NCI-H2107 treated with DMSO at 0.1 percent for 48 hours (cell line): ENCODE measurements around the gene ZNF821.
"Not testable (repeated sequence)": the region's sequence is repeated elsewhere in the genome, so short reads cannot be mapped to it uniquely, and the experiment has no call there.

ENCODE experiments used
- DNase-seq: peaks from one replicate; lab custom pipeline; 2025; ENCODE audit not compliant: unreplicated experiment; lab: John Stamatoyannopoulos, UW

The ZNF821 gene

GRCh38 chr16:71903608-71904007 is 19.6 kb upstream of the ZNF821 start:
- DNase-seq, result no peak

GRCh38 chr16:71902656-71903365 is 18.8 kb upstream of the ZNF821 start:
- no peak for DNase-seq

GRCh38 chr16:71899171-71899570 is 15.2 kb upstream of the ZNF821 start:
- DNase-seq, result no peak

- no peak for DNase-seq
Observed at GRCh38 chr16:71896764-71897368, 12.9 kb upstream of the ZNF821 start.

GRCh38 chr16:71895679-71896365 is 11.8 kb upstream of the ZNF821 start:
- DNase-seq, result no peak

- peak; percentile 90 for DNase-seq
Observed at GRCh38 chr16:71894921-71895678, 11.1 kb upstream of the ZNF821 start, which contains the start of gene IST1. Gene IST1 (plus strand): TSS chr16:71895531. CDS start chr16:71915641, 20,110 bp downstream.

- peak; percentile 71 for DNase-seq
Observed at GRCh38 chr16:71894229-71894920, 10.4 kb upstream of the ZNF821 start.

GRCh38 chr16:71893888-71894228 is 9.9 kb upstream of the ZNF821 start:
- DNase-seq, result no peak

- no peak for DNase-seq
Observed at GRCh38 chr16:71889147-71889546, 5.2 kb upstream of the ZNF821 start.

- no peak for DNase-seq
Observed at GRCh38 chr16:71885261-71885650, 1.3 kb upstream of the ZNF821 start.

- DNase-seq, result no peak
Observed at GRCh38 chr16:71883168-71883848, 674 bp downstream of the ZNF821 start.

GRCh38 chr16:71882505-71883167 is 1.3 kb downstream of the ZNF821 start:
- DNase-seq, result peak; percentile 78

- no peak for DNase-seq
Observed at GRCh38 chr16:71880176-71880575, 3.8 kb downstream of the ZNF821 start.

GRCh38 chr16:71878911-71879310 is 5.1 kb downstream of the ZNF821 start:
- no peak for DNase-seq

GRCh38 chr16:71873199-71873598 is 10.8 kb downstream of the ZNF821 start:
- DNase-seq, result no peak

GRCh38 chr16:71870818-71871217 is 13.2 kb downstream of the ZNF821 start:
- DNase-seq, result no peak

- DNase-seq, result no peak
Observed at GRCh38 chr16:71869089-71869488, 14.9 kb downstream of the ZNF821 start.

- peak; percentile 59 for DNase-seq
Observed at GRCh38 chr16:71867939-71868338, 16.0 kb downstream of the ZNF821 start.

GRCh38 chr16:71867175-71867574 is 16.8 kb downstream of the ZNF821 start:
- DNase-seq, result not testable (repeated sequence)
